SU-DHL-6 (cell line): ENCODE results near the gene DDN.
A peak's percentile ranks its signal among the peaks of the same experiment; 100 is the strongest.

Source experiments
- H2AFZ ChIP-seq: fragments of 200-600 bp; sonication (generic); 2 replicates; pipeline ENCODE4 v1.6.1; 2014; ENCODE audit warnings: low read depth, mild to moderate bottlenecking, moderate library complexity, mixed read lengths, antibody characterized with exemption, low read length; ENCODE audit not compliant: severe bottlenecking
- H3F3A ChIP-seq: fragments of 200-600 bp; shearing (Covaris generic); 2 replicates; pipeline ENCODE4 v1.6.0; 2016; ENCODE audit warnings: antibody characterized with exemption, mild to moderate bottlenecking; ENCODE audit not compliant: insufficient read depth
- H3K27ac ChIP-seq: fragments of 200-600 bp; sonication (generic); 2 replicates; pipeline ENCODE4 v1.5.1; 2016; ENCODE audit warnings: low read depth, mild to moderate bottlenecking, low read length, moderate library complexity, mixed read lengths
- H3K27me3 ChIP-seq: fragments of 200-600 bp; sonication (generic), shearing (Covaris generic); 2 replicates; pipeline ENCODE4 v1.6.0; 2014; ENCODE audit warnings: mild to moderate bottlenecking, low read length
- H3K36me3 ChIP-seq: fragments of 200-600 bp; sonication (generic); 2 replicates; pipeline ENCODE4 v1.6.1; 2014; ENCODE audit warnings: mild to moderate bottlenecking, low read length, mixed read lengths
- H3K4me2 ChIP-seq: fragments of 300-600, 200-600 bp; shearing (Covaris generic), sonication (generic); 2 replicates; pipeline ENCODE4 v1.6.0; 2014; ENCODE audit warnings: low read length, low read depth, mild to moderate bottlenecking; ENCODE audit not compliant: poor library complexity, severe bottlenecking
- H3K4me3 ChIP-seq: fragments of 200-600 bp; sonication (generic); 2 replicates; pipeline ENCODE4 v1.5.1; 2014; ENCODE audit warnings: antibody characterized with exemption, low read length, mild to moderate bottlenecking, mixed read lengths; ENCODE audit not compliant: insufficient read depth, poor library complexity, severe bottlenecking
- H3K79me2 ChIP-seq: fragments of 200-600 bp; sonication (generic); 2 replicates; pipeline ENCODE4 v1.6.1; 2014; ENCODE audit warnings: mild to moderate bottlenecking, low read length, moderate library complexity; ENCODE audit not compliant: insufficient read depth
- H3K9ac ChIP-seq: fragments of 200-600 bp; sonication (generic); 2 replicates; pipeline ENCODE4 v1.7.0; 2014; ENCODE audit warnings: mild to moderate bottlenecking, low read length
- H3K9me2 ChIP-seq: fragments of 200-600 bp; sonication (generic); replicated peaks from 2 replicates; pipeline ENCODE4 v1.6.1; 2014; ENCODE audit warnings: low read length; ENCODE audit not compliant: insufficient read depth
- H3K9me3 ChIP-seq: fragments of 200-600 bp; sonication (generic); 2 replicates; pipeline ENCODE4 v1.6.1; 2014; ENCODE audit warnings: low read length, mixed read lengths; ENCODE audit not compliant: insufficient read depth
- H4K20me1 ChIP-seq: fragments of 200-600 bp; sonication (generic); 2 replicates; pipeline ENCODE4 v1.6.1; 2014; ENCODE audit warnings: low read depth, mild to moderate bottlenecking, antibody characterized with exemption, low read length, moderate library complexity, mixed read lengths
- CTCF ChIP-seq: fragments of 200-600 bp; sonication (generic); IDR thresholded peaks from one replicate; pipeline ENCODE4 v1.5.1; 2017; ENCODE audit warnings: antibody characterized with exemption, mild to moderate bottlenecking, low read length, moderate library complexity; ENCODE audit not compliant: insufficient read depth, poor library complexity, severe bottlenecking
- EZH2phosphoT487 ChIP-seq: fragments of 200-600 bp; sonication (generic), shearing (Covaris generic); conservative IDR thresholded peaks from 2 replicates; pipeline ENCODE4 v1.6.1; 2018; ENCODE audit warnings: mild to moderate bottlenecking, antibody characterized with exemption, low read length, moderate library complexity, mixed read lengths

The DDN gene

GRCh38 chr12:48996794-48997718 lies 2.1 kb downstream of the DDN start:
- Histone ChIP-seq H2AFZ (peak overlapping the region; percentile 39), H3K79me2 (0 out of 2 replicates have a peak, but pooled peaks cover 9% of the 10 kb centered on the region), H3K27ac (no peak overlapping the region), H3F3A (0 out of 2 replicates have a peak, but pooled peaks cover 4% of the 10 kb centered on the region), H3K36me3 (no peaks in the 10 kb centered on the region), H3K27me3 (no peaks in the 10 kb centered on the region), H3K4me2 (peak overlapping the region; percentile 62), H3K9me3 (no peaks in the 10 kb centered on the region), H3K4me3 (peak overlapping the region; percentile 60), H4K20me1 (no peaks in the 10 kb centered on the region), H3K9me2 (no peaks in the 10 kb centered on the region), H3K9ac (peak overlapping the region; percentile 70)
- no peak for TF ChIP-seq EZH2phosphoT487
- peak; percentile 55 for TF ChIP-seq CTCF

GRCh38 chr12:48995086-48995879 lies 3.9 kb downstream of the DDN start:
- TF ChIP-seq EZH2phosphoT487, result no peak
- peak; percentile 54 for TF ChIP-seq CTCF
- Histone ChIP-seq H2AFZ (no peak overlapping the region), H3K4me3 (no peak overlapping the region), H3K4me2 (peak overlapping the region; percentile 16), H3K27me3 (no peaks in the 10 kb centered on the region), H3K27ac (no peak overlapping the region), H3K9ac (no peak overlapping the region), H3K36me3 (no peaks in the 10 kb centered on the region), H3K79me2 (0 out of 2 replicates have a peak, but pooled peaks cover 6% of the 10 kb centered on the region), H3F3A (0 out of 2 replicates have a peak, but pooled peaks cover 3% of the 10 kb centered on the region), H3K9me2 (no peaks in the 10 kb centered on the region), H3K9me3 (no peaks in the 10 kb centered on the region), H4K20me1 (no peaks in the 10 kb centered on the region)

GRCh38 chr12:48994224-48995085 lies 4.7 kb downstream of the DDN start:
- Histone ChIP-seq H3K27me3 (no peaks in the 10 kb centered on the region), H2AFZ (no peak overlapping the region), H3K4me2 (no peak overlapping the region)

More at GRCh38 chr12:48994224-48995085, 4.7 kb downstream of the DDN start:
- Histone ChIP-seq H3K9ac (no peak overlapping the region), H3F3A (no peaks in the 10 kb centered on the region), H3K9me2 (no peaks in the 10 kb centered on the region), H3K4me3 (no peak overlapping the region), H3K9me3 (no peaks in the 10 kb centered on the region), H3K27ac (no peak overlapping the region), H3K36me3 (no peaks in the 10 kb centered on the region), H3K79me2 (no peaks in the 10 kb centered on the region), H4K20me1 (no peaks in the 10 kb centered on the region)
- TF ChIP-seq EZH2phosphoT487 (no peak), CTCF (no peak)
